Transverse colon (tissue), 4 donors: ENCODE results near the gene VGLL4. TPM values are rescaled to one million over a fixed set of nuclear protein-coding genes. Genes with fewer than 3 reads are reported as not detected.

Experiments used
- DNase-seq: peaks from one replicate; pipeline ENCODE4 v3.0.0-alpha.2; 2019
- H3K27ac ChIP-seq, 4 donors: fragments of 200-600 bp; sonication (generic); 2 replicates each; pipeline ENCODE4 v1.5.1; 2016 to 2018; ENCODE audit warnings: inconsistent platforms in 4 of 4
- H3K27me3 ChIP-seq: fragments of 200-600 bp; sonication (generic); 2 replicates; pipeline ENCODE4 v1.5.1; 2017; ENCODE audit warnings: inconsistent platforms
- H3K36me3 ChIP-seq, 4 donors: fragments of 200-600 bp; sonication (generic); 2 replicates each; pipeline ENCODE4 v1.5.1; 2017 to 2019; ENCODE audit warnings: inconsistent platforms in 4 of 4
- H3K4me1 ChIP-seq, 4 donors: fragments of 200-600 bp; sonication (generic); 2 replicates each; pipeline ENCODE4 v1.5.1; 2017 to 2020; ENCODE audit warnings: inconsistent platforms in 4 of 4
- H3K4me3 ChIP-seq, 4 donors: fragments of 200-600 bp; sonication (generic); 1 replicate in 1 of 4; 2 replicates in 3 of 4; pipeline versions ENCODE4 v1.5.1 to v1.6.1; 2017 to 2019; ENCODE audit warnings: inconsistent platforms in 4 of 4
- H3K9me3 ChIP-seq, 2 donors: fragments of 200-600 bp; sonication (generic); 2 replicates each; pipeline ENCODE4 v1.5.1; 2017 to 2019; ENCODE audit warnings: inconsistent platforms in 2 of 2
- CTCF ChIP-seq, 5 experiments: fragments of 200-600 bp in 3 of 5; fragments of 450-650 bp in 2 of 5; sonication (generic) in 3 of 5; IDR thresholded peaks; 1 replicate in 2 of 5; 2 replicates in 3 of 5; pipeline ENCODE4 v1.5.1; 2016 to 2017; ENCODE audit warnings: antibody characterized with exemption in 5 of 5, inconsistent platforms in 3 of 5, mild to moderate bottlenecking in 2 of 5, moderate library complexity in 1 of 5
- EP300 ChIP-seq: sonication (generic); formaldehyde crosslinking; IDR thresholded peaks from one replicate; pipeline ENCODE4 v1.6.1; 2017; ENCODE audit warnings: antibody characterized with exemption, low read depth
- POLR2A ChIP-seq: fragments of 450-650 bp; IDR thresholded peaks from one replicate; pipeline ENCODE4 v1.6.1; 2016; ENCODE audit warnings: antibody characterized with exemption, mild to moderate bottlenecking, moderate library complexity
- POLR2AphosphoS5 ChIP-seq, 3 donors: sonication (generic); formaldehyde crosslinking; IDR thresholded peaks; one replicate each; pipeline ENCODE4 v1.6.1; 2016; ENCODE audit warnings: antibody characterized with exemption in 3 of 3
- WGBS, 2 donors: methylation state at CpG; one replicate each; pipeline ENCODE4 v1.1.5; 2018; ENCODE audit warnings: low coverage in 1 of 2; 5-methylcytosine and 5-hydroxymethylcytosine counted together
- in situ Hi-C, 4 donors: fragments of 200-750 bp; cut with MboI; loops; one replicate each; pipeline versions ENCODE4 v1.15.0 to v1.15.1; 2017; ENCODE audit warnings: low sequenced_read_pairs in 3 of 4, low pct_ligation_motif_present in 1 of 4, low pct_unique_long_range_greater_than_20kb in 1 of 4
- intact Hi-C: fragments of 100-400 bp; cut with DNase I; formaldehyde crosslinking; loops from one replicate; pipeline ENCODE4 v1.15.1; 2023; ENCODE audit warnings: low total_unique reads
- total RNA-seq, 4 donors: library from RNA; depleted of rRNA; stranded (reverse); fragments of >200 nt; gene quantifications; one replicate each; pipeline ENCODE4 v1.1.0, GENCODE V29; 2016

Gene VGLL4
- total RNA-seq, 4 donors from 2014 or later, result 67.3 to 175 (median 95.0) TPM

- 86 to 88% methylated on average over 6 to 9 of the region's 9 CpGs for WGBS, 2 donors
- in situ Hi-C loops, result no loop called here
- H3K27me3 ChIP-seq, result no peaks in the 10 kb centered on the region
These were observed 3.6 kb downstream of the VGLL4 start for GRCh38 chr3:11640009-11640673.

GRCh38 chr3:11638495-11639358, 5.0 kb downstream of the VGLL4 start:
- intact Hi-C loops (no loop called here), in situ Hi-C loops (no loop called here)
- H3K9me3 ChIP-seq, result no peaks in the 10 kb centered on the region
- TF ChIP-seq POLR2A (no peak), CTCF (IDR thresholded peaks at IDR 0.05) (no peak), POLR2AphosphoS5 (IDR thresholded peaks at IDR 0.05) (no peak), EP300 (no peak)
- peak overlapping the region in 1 of 4 donors; percentile 11 for H3K4me3 ChIP-seq
- H3K36me3 ChIP-seq, result no peaks in the 10 kb centered on the region
- H3K27ac ChIP-seq, result peak overlapping the region; percentile 92 to 96 (median 94)
- no peak for DNase-seq
- peaks cover 24 to 79% (median 59%) of the 10 kb centered on the region in 4 donors for H3K4me1 ChIP-seq
- 77 to 79% methylated on average over 8 to 16 of the region's 17 CpGs for WGBS, 2 donors
- H3K27me3 ChIP-seq, result no peaks in the 10 kb centered on the region

More at GRCh38 chr3:11640009-11640673, 3.6 kb downstream of the VGLL4 start:
- intact Hi-C loops, result loop anchor here (10.0 kb wide), 1 partner anchor 55 kb away; no protein-coding TSS in a partner anchor
- Histone ChIP-seq H3K4me3 (peak overlapping the region in 1 of 4 donors; percentile 8), H3K4me1 (peaks cover 17 to 71% (median 56%) of the 10 kb centered on the region in 4 donors), H3K9me3 (no peaks in the 10 kb centered on the region), H3K27ac (peak overlapping the region; percentile 92 to 96 (median 94)), H3K36me3 (no peaks in the 10 kb centered on the region)
- no peak for DNase-seq
- no peak for TF ChIP-seq POLR2A
- no peak for TF ChIP-seq CTCF (IDR thresholded peaks at IDR 0.05)
- no peak for TF ChIP-seq EP300
- no peak for TF ChIP-seq POLR2AphosphoS5 (IDR thresholded peaks at IDR 0.05)

- H3K4me1 ChIP-seq, result peaks cover 26 to 86% (median 64%) of the 10 kb centered on the region in 4 donors
- in situ Hi-C loops, result no loop called here
- WGBS, 2 donors, result 23 to 46% methylated on average over 8 to 11 of the region's 11 CpGs
- H3K9me3 ChIP-seq, result no peaks in the 10 kb centered on the region
- no peak for DNase-seq
- H3K36me3 ChIP-seq, result no peaks in the 10 kb centered on the region
- intact Hi-C loops, result no loop called here
- H3K27me3 ChIP-seq, result no peaks in the 10 kb centered on the region
- peak overlapping the region in 1 of 4 donors; percentile 11 for H3K4me3 ChIP-seq
- TF ChIP-seq POLR2A (no peak), EP300 (no peak), CTCF (IDR thresholded peaks at IDR 0.05) (no peak), POLR2AphosphoS5 (IDR thresholded peaks at IDR 0.05) (no peak)
- H3K27ac ChIP-seq, result peak overlapping the region; percentile 92 to 96 (median 94)
These were observed 5.7 kb downstream of the VGLL4 start for GRCh38 chr3:11637901-11638458.

- H3K27me3 ChIP-seq, result no peaks in the 10 kb centered on the region
- H3K36me3 ChIP-seq, result no peaks in the 10 kb centered on the region
- H3K9me3 ChIP-seq, result no peaks in the 10 kb centered on the region
- H3K27ac ChIP-seq, result peak overlapping the region in 3 of 4 donors; percentile 57 to 96 (median 92)
- DNase-seq, result no peak
- in situ Hi-C loops, result no loop called here
- TF ChIP-seq CTCF (IDR thresholded peaks at IDR 0.05) (no peak), EP300 (no peak), POLR2AphosphoS5 (IDR thresholded peaks at IDR 0.05) (no peak), POLR2A (no peak)
- intact Hi-C loops, result no loop called here
- WGBS, 2 donors, result 29 to 33% methylated on average over 2 to 3 of the region's 3 CpGs
- H3K4me3 ChIP-seq, result no peak overlapping the region
- peaks cover 29 to 100% (median 76%) of the 10 kb centered on the region in 4 donors for H3K4me1 ChIP-seq
These were observed 7.3 kb downstream of the VGLL4 start for GRCh38 chr3:11636394-11636770.
